Iris pigment epithelial cell (primary cell): ENCODE results near the gene ISG20L2.

Experiments used
- DNase-seq: peaks from one replicate; pipeline ENCODE4 v3.0.0-alpha.2; 2011; ENCODE audit warnings: low read depth

ISG20L2 gene

GRCh38 chr1:156706657-156707416 lies 21.7 kb downstream of the ISG20L2 start:
- DNase-seq = no peak

GRCh38 chr1:156705918-156706656 lies 22.5 kb downstream of the ISG20L2 start:
- DNase-seq = no peak

GRCh38 chr1:156705321-156705917 lies 23.1 kb downstream of the ISG20L2 start, which contains the start of gene CRABP2:
Gene CRABP2 (minus strand): TSS chr1:156705583. CDS start chr1:156705446, 137 bp downstream.
- no peak for DNase-seq

DNA sequence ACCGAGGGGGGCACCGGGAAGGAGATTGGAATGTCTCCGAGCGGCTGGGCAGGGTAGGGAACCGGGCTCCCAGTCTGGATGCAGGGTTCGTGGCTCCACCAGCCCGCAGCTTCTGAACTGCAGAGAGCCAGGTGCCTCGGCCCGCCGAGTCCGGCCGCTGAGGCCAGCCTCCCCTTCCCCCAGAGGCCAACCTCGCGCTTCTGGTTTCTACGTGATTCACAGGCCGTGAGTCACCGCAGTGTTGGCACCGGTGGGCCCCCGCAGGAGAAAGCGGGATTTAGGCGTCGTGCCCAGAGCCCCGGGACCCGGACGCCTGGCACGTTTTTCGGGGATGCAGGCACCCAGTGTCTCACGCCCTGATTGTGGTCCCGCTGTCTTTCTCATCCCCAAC lies 23.6 kb downstream of the ISG20L2 start:
- peak; percentile 62 for DNase-seq

- DNase-seq = no peak
These were observed 24.3 kb downstream of the ISG20L2 start for GRCh38 chr1:156704166-156704711.

- no peak for DNase-seq
These were observed 24.8 kb downstream of the ISG20L2 start for GRCh38 chr1:156703741-156704140.

DNA sequence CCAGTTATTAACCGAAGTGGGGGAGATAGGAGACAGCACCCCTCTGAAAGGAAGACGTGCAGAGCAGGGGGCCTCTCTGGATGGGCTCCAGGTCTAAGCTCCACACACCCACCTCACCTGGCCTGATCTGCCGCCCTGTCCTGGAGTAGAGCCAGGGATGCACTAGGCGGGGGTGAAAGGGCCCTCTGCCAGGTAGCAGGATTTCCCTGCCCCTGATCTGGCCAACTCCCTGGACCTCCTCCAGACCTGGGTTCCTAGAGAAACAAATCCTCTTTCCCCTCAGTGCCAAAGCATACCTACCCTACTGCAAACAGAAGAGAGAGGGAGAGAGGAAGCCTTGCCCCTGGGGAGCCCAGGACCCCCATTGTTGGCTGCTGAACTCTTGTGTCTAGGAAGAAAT lies 25.2 kb downstream of the ISG20L2 start:
- no peak for DNase-seq

DNA sequence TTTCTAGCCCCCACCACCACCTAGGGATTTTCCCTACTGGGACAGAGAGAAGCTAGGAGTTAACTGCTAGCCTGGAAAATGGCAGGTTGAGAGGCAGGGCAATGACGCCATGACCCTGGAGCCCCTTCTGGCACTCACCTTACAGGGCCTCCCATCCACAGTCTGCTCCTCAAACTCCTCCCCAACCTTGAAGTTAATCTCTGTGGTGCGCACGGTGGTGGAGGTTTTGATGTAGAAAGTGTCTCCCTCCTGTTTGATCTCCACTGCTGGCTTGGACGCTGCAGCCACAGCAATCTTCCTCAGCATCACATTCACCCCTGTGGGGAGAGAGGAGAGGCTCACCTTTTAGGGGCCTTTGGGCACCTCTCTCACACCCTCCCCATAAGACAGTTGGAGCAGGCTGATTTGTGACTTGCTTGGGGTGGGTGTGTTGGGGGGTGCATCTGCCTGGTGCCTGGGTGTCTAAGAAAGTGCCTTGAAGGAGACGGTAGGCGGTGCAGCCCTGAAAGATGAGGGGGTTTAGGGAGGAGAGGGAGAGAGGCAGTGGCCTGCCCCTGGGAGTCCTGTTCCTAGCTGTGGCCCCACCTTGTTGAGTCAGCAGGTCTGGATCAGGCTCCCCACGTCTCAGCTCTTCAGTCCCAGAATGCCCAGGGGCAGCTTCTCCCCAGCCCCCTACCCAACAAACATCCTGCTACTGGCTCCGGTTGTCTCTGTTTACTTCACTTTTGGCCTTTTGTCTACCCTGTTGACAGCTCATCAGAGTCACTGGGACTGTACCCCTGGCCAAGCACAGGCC lies 27.6 kb downstream of the ISG20L2 start:
- no peak for DNase-seq

- no peak for DNase-seq
These were observed 29.6 kb downstream of the ISG20L2 start for GRCh38 chr1:156698995-156699394.

DNA sequence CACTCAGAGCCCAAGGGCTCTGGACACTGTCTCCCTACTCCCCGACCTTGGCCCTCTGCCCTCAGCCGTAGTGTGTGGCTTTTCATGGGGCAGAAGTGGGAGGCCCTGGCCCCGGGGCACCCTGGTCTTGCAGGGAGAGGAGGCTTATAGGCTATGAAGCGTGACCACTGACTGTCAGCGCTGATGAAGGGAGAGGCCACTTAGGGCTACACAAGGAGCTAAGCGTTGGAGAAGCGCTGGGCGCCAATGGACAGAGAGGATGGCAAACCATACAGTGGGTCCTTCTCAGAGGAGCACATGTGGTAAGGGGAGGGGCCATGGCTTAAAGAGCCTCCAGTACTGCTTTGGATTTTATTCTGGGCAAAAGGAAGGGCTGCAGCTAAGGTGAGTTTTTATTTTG lies 31.1 kb downstream of the ISG20L2 start:
- DNase-seq = no peak

GRCh38 chr1:156696755-156697154 lies 31.8 kb downstream of the ISG20L2 start:
- DNase-seq = no peak

GRCh38 chr1:156694690-156694962 lies 33.9 kb downstream of the ISG20L2 start:
- DNase-seq = no peak

DNA sequence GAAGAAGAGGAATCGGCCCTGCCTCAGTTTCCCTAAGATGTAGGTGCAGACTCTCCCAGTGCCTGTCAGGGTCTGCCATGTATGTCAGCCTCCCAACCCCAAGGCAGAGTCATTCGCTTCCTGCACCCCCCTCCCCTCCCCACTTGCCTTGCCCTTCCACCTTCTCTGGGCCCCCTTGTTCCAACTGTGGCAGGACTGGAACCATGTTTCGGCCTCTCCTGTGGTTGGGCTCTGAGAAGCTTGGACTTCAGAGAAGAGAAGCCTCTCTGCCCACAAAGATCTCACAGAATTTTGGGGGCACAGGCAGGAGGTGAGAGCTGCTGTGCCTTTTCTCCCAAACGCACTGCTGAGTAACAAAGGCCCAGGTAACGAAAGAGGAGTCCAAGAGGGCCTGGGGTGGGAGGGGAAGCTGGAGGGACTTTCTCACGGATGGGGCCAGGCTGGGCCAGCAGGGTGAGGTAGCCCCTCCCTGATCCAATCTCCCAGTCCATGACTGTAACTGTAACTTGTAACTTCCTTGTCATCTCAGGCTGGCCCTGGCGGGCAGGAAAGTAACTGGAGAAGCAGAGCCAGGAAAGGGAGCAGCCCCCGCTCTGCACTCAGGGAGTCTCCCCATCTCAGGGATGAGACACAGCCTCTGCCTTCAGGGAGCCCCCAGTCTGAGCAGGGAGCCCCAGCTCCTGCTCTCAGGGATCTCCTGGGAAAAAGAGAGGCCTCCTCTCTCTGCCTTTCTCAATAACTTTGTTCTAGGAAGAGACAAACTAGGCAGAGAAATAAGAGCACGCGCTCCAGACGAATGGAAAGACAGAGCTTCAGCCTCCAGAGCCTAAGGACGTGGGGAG lies 34.5 kb downstream of the ISG20L2 start:
- DNase-seq = no peak

GRCh38 chr1:156692925-156693847 lies 35.4 kb downstream of the ISG20L2 start:
- DNase-seq = no peak

- no peak for DNase-seq
These were observed 36.1 kb downstream of the ISG20L2 start for GRCh38 chr1:156692441-156692924.

DNA sequence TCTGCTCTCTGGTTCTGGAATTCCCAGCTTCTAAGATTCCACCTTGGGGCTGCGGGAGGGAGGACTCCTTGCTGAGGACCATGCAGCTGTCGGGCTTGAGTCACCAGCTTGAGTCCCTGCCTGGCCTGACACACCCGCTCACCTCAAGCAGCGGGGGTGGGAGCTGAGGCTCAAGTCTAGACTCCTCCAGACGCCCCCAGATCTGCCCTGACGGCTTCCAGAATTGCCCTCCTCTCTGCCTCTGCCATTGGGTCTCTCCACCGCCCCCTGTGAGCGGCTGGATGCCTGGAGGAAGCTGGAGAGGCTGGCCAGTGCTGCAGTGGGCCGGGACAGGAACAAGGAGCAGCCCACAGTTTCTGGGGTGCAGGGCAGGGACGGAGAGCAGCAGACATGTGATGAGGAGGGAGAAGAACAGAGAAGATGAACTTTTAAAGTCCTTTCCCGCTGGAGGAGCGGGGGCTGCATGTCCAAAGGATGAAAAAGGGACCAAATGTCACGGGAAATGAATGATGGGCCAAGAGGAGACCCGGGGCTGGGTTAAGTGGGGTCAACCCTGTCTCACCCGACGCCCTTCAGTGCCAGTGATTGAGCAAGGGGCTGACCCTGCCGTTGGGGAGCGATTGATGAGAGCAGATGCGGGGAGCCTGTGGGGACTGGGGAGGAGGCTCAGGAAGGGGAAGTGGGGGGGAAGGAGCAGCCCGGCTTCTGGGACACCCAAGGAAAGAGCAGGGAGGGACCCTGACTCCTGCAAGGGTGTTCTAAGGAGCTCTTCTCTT lies 36.7 kb downstream of the ISG20L2 start:
- no peak for DNase-seq

DNA sequence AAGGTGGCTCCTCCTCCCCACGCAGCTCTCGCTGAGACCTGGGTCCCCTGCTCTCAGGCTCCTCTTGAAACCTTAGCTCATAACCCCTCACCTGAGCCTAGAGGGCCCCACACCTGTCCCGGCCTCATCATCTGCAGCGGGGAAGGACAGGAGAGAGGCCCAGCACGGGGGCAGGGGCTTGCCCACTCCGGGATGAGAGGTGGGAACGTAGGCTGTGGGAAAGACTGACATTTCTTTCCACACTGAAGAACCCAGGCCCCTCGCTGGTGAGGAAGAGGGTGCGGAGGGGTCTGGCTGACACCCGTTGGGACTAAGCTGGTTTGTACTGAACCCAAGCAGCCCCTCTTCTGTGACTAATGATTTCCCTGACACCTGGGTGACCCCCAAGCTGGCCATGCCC lies 37.4 kb downstream of the ISG20L2 start:
- DNase-seq = no peak

GRCh38 chr1:156690675-156691036 lies 37.9 kb downstream of the ISG20L2 start:
- DNase-seq = no peak

DNA sequence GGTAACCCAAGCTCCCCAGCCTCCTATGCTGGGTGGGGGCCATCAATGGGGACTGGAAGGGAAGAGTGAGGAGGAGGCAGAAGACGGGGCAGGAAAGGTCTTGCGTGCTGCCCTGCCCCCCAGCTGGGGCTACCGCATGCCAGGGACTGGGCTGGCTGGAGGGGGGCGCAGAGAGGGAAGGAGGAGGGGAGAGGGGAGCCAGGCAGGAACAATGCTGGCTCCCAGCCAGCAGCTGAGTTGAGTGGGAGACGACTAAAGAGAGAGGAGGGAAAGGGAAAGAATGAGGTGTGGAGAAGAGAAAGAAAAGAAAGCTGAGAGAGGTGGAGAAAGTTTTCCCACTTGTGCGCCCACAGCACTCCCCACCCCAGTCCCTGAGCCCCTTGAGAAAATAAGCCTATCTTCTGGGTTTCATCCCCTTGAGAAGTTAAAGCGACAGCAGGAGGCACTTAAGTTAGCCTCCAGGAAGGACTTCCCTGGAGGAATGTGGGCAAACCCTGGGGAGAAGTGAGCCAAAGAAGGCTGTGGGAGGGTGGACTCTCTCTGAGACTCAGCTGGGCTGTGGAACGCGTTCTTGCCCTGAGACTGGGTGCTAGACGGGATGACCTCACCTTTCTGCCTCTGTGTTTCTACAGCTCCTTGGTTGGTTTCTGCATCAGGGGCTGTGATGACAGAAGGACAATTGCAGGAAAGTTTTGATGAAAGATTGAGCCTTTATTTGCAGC lies 38.5 kb downstream of the ISG20L2 start:
- no peak for DNase-seq
